Right cardiac atrium (tissue), 5 donors: Measurements from ENCODE around the gene ABCC11. TPM values are rescaled to one million over a fixed set of nuclear protein-coding genes. Genes with fewer than 3 reads are reported as not detected.
"Not testable (repeated sequence)": the region's sequence is repeated elsewhere in the genome, so short reads cannot be mapped to it uniquely, and the experiment has no call there.

ENCODE experiments used
- ATAC-seq, 2 donors: fragments of 200-7000 bp; cut with Tn5 transposase; one replicate each; pipeline versions ENCODE4 v1.8.0 to v1.9.1; 2020; ENCODE audit warnings: moderate library complexity in 2 of 2, mild to moderate bottlenecking in 1 of 2
- DNase-seq, 3 donors: peaks; one replicate each; pipeline ENCODE4 v3.0.0-alpha.2; 2020
- H3K27ac ChIP-seq: one replicate; pipeline ENCODE4 v1.5.1; 2013; ENCODE audit warnings: mild to moderate bottlenecking, low read length, control low read depth, moderate library complexity
- H3K27me3 ChIP-seq: one replicate; pipeline ENCODE4 v1.6.1; 2013; ENCODE audit not compliant: control insufficient read depth, insufficient read depth
- H3K4me1 ChIP-seq: one replicate; pipeline ENCODE4 v1.6.1; 2013; ENCODE audit warnings: low read length; ENCODE audit not compliant: control insufficient read depth, insufficient read depth
- H3K4me3 ChIP-seq: one replicate; pipeline ENCODE4 v1.5.1; 2013; ENCODE audit warnings: low read length, control low read depth
- H3K9me3 ChIP-seq: one replicate; pipeline ENCODE4 v1.6.1; 2013; ENCODE audit warnings: low read length; ENCODE audit not compliant: control insufficient read depth
- WGBS: extraction: QIAGEN DNeasy Blood & Tissue Kit; methylation state at CpG from one replicate; pipeline ENCODE4 v1.1.7; 2013; 5-methylcytosine and 5-hydroxymethylcytosine counted together
- intact Hi-C, 4 donors: fragments of 100-400 bp; cut with DNase I; formaldehyde crosslinking; loops; one replicate each; pipeline versions ENCODE4 v1.11.0 to v1.14.0; 2022 to 2023
- polyA plus RNA-seq: library from polyadenylated mRNA; stranded (reverse); fragments of 200-250 nt; gene quantifications from one replicate; pipeline ENCODE4 v1.2.3, GENCODE V29; 2013
- total RNA-seq, 4 donors: library from RNA; stranded (reverse); fragmentation: NEBNext Ultra II Directional; extraction: Animal tissue kit (Norgen Biotek cat#: 25700); gene quantifications; one replicate each; pipeline ENCODE4 v1.2.1, GENCODE V29; 2021
- donor health status: healthy with polysubstance abuse.
- donor health status: DM: no; HTN: yes; CAD: no.
- donor health status: DM: no; HTN: no; CAD: no.
- donor health status: DM: no; HTN: yes; CAD: no; lungs with severe emphysema.
- donor health status: DM: yes; HTN: yes; CAD: no.

Gene ABCC11
- total and polyA plus RNA-seq, 5 donors = 0.09 to 0.25 (median 0.09) TPM; not detected in 2

GRCh38 chr16:48201515-48202201 is 45.7 kb downstream of the ABCC11 start:
- Histone ChIP-seq H3K27me3 (no peaks in the 10 kb centered on the region), H3K9me3 (no peaks in the 10 kb centered on the region), H3K27ac (no peak overlapping the region), H3K4me3 (no peak overlapping the region), H3K4me1 (no peaks in the 10 kb centered on the region)
- ATAC-seq (no peak), DNase-seq (peak in 1 of 3 donors; percentile 60)
- 62% methylated on average over 6 of the region's 6 CpGs for whole genome bisulfite sequencing
- intact Hi-C loops = no loop called here

GRCh38 chr16:48197294-48197693 is 50.0 kb downstream of the ABCC11 start:
- no peak overlapping the region for H3K4me3 ChIP-seq
- H3K9me3 ChIP-seq = no peaks in the 10 kb centered on the region
- no peak for ATAC-seq
- H3K27me3 ChIP-seq = no peaks in the 10 kb centered on the region
- intact Hi-C loops = no loop called here
- no peaks in the 10 kb centered on the region for H3K4me1 ChIP-seq
- no peak overlapping the region for H3K27ac ChIP-seq
- no peak for DNase-seq
- 80% methylated on average over 3 of the region's 3 CpGs for WGBS

GRCh38 chr16:48194828-48195556 is 52.3 kb downstream of the ABCC11 start:
- Histone ChIP-seq H3K9me3 (no peaks in the 10 kb centered on the region), H3K4me3 (no peak overlapping the region), H3K27me3 (no peaks in the 10 kb centered on the region), H3K4me1 (no peaks in the 10 kb centered on the region), H3K27ac (no peak overlapping the region)
- no peak for DNase-seq
- 44% methylated on average over 5 of the region's 5 CpGs for WGBS
- no peak for ATAC-seq
- intact Hi-C loops = no loop called here

- Histone ChIP-seq H3K4me3 (no peak overlapping the region), H3K4me1 (no peaks in the 10 kb centered on the region), H3K27me3 (no peaks in the 10 kb centered on the region), H3K9me3 (no peaks in the 10 kb centered on the region), H3K27ac (no peak overlapping the region)
- no peak for ATAC-seq
- DNase-seq = no peak
- WGBS = 85% methylated on average over 7 of the region's 7 CpGs
- intact Hi-C loops = no loop called here
Observed at GRCh38 chr16:48193846-48194245, 53.5 kb downstream of the ABCC11 start.

- no peak for DNase-seq
- ATAC-seq = no peak
- H3K4me1 ChIP-seq = no peaks in the 10 kb centered on the region
- H3K27me3 ChIP-seq = no peaks in the 10 kb centered on the region
- no peaks in the 10 kb centered on the region for H3K9me3 ChIP-seq
- intact Hi-C loops = no loop called here
- H3K4me3 ChIP-seq = no peak overlapping the region
- WGBS = 82% methylated on average over 6 of the region's 6 CpGs
- H3K27ac ChIP-seq = no peak overlapping the region
Observed at GRCh38 chr16:48188449-48189102, 58.8 kb downstream of the ABCC11 start.

GRCh38 chr16:48187779-48188178 is 59.6 kb downstream of the ABCC11 start:
- no peaks in the 10 kb centered on the region for H3K9me3 ChIP-seq
- intact Hi-C loops = no loop called here
- no peak overlapping the region for H3K4me3 ChIP-seq
- H3K4me1 ChIP-seq = no peaks in the 10 kb centered on the region
- 87% methylated on average over 4 of the region's 4 CpGs for WGBS
- H3K27ac ChIP-seq = no peak overlapping the region
- DNase-seq (no peak), ATAC-seq (no peak)
- no peaks in the 10 kb centered on the region for H3K27me3 ChIP-seq

GRCh38 chr16:48184681-48185080 is 62.7 kb downstream of the ABCC11 start:
- 79% methylated on average over 6 of the region's 6 CpGs for WGBS
- no peak for ATAC-seq

GRCh38 chr16:48182979-48183537 is 64.3 kb downstream of the ABCC11 start:
- DNase-seq = no peak
- Histone ChIP-seq H3K4me1 (no peaks in the 10 kb centered on the region), H3K9me3 (no peaks in the 10 kb centered on the region), H3K27me3 (no peaks in the 10 kb centered on the region), H3K27ac (no peak overlapping the region), H3K4me3 (no peak overlapping the region)
- intact Hi-C loops = no loop called here
- 87% methylated on average over 8 of the region's 8 CpGs for WGBS
- no peak for ATAC-seq

More at GRCh38 chr16:48184681-48185080, 62.7 kb downstream of the ABCC11 start:
- H3K27ac ChIP-seq = no peak overlapping the region
- DNase-seq = no peak
- H3K9me3 ChIP-seq = no peaks in the 10 kb centered on the region
- H3K4me3 ChIP-seq = no peak overlapping the region
- no peaks in the 10 kb centered on the region for H3K4me1 ChIP-seq
- no peaks in the 10 kb centered on the region for H3K27me3 ChIP-seq
- intact Hi-C loops = no loop called here

GRCh38 chr16:48181746-48182520 is 65.4 kb downstream of the ABCC11 start:
- H3K9me3 ChIP-seq, H3K4me1 ChIP-seq, H3K27ac ChIP-seq, H3K4me3 ChIP-seq, ATAC-seq, intact Hi-C loops, DNase-seq, H3K27me3 ChIP-seq: not testable (repeated sequence)
- WGBS = 77% methylated on average over 14 of the region's 14 CpGs

GRCh38 chr16:48180868-48181480 is 66.4 kb downstream of the ABCC11 start:
- H3K4me1 ChIP-seq = no peaks in the 10 kb centered on the region
- ATAC-seq (no peak), DNase-seq (no peak)
- no peak overlapping the region for H3K4me3 ChIP-seq
- H3K27me3 ChIP-seq = no peaks in the 10 kb centered on the region
- H3K9me3 ChIP-seq = no peaks in the 10 kb centered on the region
- WGBS = 87% methylated on average over 9 of the region's 9 CpGs
- no peak overlapping the region for H3K27ac ChIP-seq
- intact Hi-C loops = no loop called here
